ENCODE measurements around the gene ATG4C.
"Not testable (repeated sequence)": the region's sequence is repeated elsewhere in the genome, so short reads cannot be mapped to it uniquely, and the experiment has no call there.

DNA sequence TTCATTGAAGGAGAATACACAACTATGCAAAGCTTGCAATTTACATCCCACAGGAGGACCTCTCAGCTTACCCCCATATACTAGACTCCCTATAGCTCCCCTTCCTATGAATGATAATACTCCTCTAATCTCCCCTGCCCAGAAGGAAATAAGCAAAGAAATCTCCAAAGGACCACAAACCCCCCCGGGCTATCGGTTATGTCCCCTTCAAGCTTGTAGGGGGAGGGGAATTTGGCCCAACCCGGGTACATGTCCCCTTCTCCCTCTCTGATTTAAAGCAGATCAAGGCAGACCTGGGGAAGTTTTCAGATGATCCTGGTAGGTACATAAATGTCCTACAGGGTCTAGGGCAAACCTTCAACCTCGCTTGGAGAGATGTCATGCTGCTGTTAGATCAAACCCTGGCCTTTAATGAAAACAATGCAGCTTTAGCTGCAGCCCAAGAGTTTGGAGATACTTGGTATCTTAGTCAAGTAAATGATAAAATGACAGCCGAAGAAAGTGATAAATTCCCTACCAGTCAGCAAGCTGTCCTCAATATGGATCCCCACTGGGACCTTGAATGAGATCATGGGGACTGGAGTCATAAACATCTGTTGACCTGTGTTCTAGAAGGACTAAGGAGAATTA, 27.6 kb upstream of the ATG4C start:
- TF ChIP-seq, protein P1, sequence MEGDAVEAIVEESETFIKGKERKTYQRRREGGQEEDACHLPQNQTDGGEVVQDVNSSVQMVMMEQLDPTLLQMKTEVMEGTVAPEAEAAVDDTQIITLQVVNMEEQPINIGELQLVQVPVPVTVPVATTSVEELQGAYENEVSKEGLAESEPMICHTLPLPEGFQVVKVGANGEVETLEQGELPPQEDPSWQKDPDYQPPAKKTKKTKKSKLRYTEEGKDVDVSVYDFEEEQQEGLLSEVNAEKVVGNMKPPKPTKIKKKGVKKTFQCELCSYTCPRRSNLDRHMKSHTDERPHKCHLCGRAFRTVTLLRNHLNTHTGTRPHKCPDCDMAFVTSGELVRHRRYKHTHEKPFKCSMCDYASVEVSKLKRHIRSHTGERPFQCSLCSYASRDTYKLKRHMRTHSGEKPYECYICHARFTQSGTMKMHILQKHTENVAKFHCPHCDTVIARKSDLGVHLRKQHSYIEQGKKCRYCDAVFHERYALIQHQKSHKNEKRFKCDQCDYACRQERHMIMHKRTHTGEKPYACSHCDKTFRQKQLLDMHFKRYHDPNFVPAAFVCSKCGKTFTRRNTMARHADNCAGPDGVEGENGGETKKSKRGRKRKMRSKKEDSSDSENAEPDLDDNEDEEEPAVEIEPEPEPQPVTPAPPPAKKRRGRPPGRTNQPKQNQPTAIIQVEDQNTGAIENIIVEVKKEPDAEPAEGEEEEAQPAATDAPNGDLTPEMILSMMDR (IDR thresholded peaks at IDR 0.05; ENCODE audit: insufficient read depth, low read length): not testable (repeated sequence)
- TF ChIP-seq, protein P2, sequence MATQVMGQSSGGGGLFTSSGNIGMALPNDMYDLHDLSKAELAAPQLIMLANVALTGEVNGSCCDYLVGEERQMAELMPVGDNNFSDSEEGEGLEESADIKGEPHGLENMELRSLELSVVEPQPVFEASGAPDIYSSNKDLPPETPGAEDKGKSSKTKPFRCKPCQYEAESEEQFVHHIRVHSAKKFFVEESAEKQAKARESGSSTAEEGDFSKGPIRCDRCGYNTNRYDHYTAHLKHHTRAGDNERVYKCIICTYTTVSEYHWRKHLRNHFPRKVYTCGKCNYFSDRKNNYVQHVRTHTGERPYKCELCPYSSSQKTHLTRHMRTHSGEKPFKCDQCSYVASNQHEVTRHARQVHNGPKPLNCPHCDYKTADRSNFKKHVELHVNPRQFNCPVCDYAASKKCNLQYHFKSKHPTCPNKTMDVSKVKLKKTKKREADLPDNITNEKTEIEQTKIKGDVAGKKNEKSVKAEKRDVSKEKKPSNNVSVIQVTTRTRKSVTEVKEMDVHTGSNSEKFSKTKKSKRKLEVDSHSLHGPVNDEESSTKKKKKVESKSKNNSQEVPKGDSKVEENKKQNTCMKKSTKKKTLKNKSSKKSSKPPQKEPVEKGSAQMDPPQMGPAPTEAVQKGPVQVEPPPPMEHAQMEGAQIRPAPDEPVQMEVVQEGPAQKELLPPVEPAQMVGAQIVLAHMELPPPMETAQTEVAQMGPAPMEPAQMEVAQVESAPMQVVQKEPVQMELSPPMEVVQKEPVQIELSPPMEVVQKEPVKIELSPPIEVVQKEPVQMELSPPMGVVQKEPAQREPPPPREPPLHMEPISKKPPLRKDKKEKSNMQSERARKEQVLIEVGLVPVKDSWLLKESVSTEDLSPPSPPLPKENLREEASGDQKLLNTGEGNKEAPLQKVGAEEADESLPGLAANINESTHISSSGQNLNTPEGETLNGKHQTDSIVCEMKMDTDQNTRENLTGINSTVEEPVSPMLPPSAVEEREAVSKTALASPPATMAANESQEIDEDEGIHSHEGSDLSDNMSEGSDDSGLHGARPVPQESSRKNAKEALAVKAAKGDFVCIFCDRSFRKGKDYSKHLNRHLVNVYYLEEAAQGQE (IDR thresholded peaks at IDR 0.05; ENCODE audit: insufficient replicate concordance, low read depth): not testable (repeated sequence)

All from HL-60 (cell line).